ENCODE results near the gene FGD2.

Gene FGD2

GRCh38 chr6:36997811-36998722, 7.4 kb upstream of the FGD2 start:
- no peak for FAIRE-seq

GRCh38 chr6:36998723-36999038, 6.8 kb upstream of the FGD2 start:
- FAIRE-seq: no peak

DNA sequence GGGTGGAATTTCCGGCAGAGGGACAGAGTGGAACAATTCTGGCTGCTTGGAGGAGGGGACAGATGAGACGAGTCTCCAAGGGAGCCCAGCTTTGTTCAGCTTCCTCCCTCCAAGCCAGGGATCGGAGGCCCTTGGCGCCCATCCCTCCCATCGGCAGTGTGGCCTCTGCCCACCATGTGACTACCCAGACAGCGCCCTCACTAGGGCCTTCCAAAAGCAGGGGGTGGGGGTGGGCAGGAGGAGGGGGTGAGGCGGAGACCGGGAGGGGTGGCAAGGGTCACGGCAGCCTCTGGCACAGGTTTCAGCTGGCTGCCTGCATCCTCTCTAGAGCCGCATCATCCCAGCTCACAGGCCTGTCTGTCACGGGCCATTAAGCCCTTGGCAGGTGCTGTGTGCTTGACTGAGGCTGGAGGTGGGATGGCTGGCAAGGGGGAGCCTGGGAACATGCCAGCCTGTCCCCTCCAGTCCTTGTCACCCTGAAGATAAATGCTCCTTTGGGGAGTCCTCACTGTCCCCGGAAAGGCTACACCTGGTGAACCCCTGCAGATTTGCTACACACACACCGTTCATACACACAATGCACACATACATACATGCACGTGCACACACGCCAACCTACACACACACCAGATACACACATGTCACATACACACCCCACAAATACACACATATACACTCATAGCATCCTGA, 6.2 kb upstream of the FGD2 start:
- FAIRE-seq: no peak

- FAIRE-seq: no peak
Observed at GRCh38 chr6:36999751-37000125, 5.7 kb upstream of the FGD2 start.

- FAIRE-seq: no peak
Observed at GRCh38 chr6:37004044-37004980, 1.1 kb upstream of the FGD2 start.

GRCh38 chr6:37005827-37006567, 542 bp downstream of the FGD2 start:
- no peak for FAIRE-seq

- FAIRE-seq: no peak
Observed at GRCh38 chr6:37006793-37007339, 1.4 kb downstream of the FGD2 start.

GRCh38 chr6:37007340-37008043, 2.0 kb downstream of the FGD2 start:
- no peak for FAIRE-seq

- FAIRE-seq: no peak
Observed at GRCh38 chr6:37008484-37009465, 3.3 kb downstream of the FGD2 start.

GRCh38 chr6:37010402-37010892, 5.0 kb downstream of the FGD2 start:
- FAIRE-seq: no peak

- FAIRE-seq: no peak
Observed at GRCh38 chr6:37011656-37012378, 6.4 kb downstream of the FGD2 start.

- no peak for FAIRE-seq
Observed at GRCh38 chr6:37013516-37014491, 8.3 kb downstream of the FGD2 start.

DNA sequence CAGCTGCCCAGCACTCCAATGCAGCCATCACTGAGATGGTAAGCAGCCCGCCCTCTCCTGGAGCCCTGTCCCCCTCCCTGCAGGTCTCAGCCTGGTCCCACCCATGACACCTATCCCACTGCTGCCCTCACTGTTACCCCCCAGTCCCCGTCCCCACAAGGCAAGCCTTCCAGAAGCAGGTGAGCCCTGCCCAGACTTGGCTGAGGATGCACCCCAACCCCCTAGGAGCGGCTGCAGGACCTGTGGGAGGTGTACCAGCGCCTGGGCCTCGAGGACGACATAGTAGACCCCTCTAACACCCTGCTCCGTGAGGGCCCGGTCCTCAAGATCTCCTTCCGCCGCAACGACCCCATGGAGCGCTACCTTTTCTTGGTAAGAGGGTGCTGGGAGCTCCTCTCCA, 9.2 kb downstream of the FGD2 start:
- FAIRE-seq: no peak

DNA sequence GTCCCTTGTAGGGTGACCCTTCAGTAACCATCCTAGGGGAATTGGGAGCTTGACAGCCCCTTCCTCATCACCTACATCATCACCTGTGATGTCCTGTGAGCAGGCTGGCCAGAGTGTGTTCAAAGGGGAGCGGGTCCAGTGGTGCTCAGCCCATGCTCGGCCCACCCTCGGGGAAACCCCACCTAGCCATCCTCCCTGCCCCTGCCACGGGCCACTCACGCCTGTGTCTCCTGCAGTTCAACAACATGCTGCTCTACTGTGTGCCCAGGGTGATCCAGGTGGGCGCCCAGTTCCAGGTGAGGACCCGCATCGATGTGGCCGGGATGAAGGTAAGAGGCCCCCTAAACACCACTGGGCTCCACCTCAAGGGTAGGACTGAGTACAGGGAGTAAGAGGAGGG, 10.1 kb downstream of the FGD2 start:
- FAIRE-seq: no peak

- no peak for FAIRE-seq
Observed at GRCh38 chr6:37016995-37017394, 11.5 kb downstream of the FGD2 start.

- FAIRE-seq: no peak
Observed at GRCh38 chr6:37017606-37018197, 12.2 kb downstream of the FGD2 start.

- no peak for FAIRE-seq
Observed at GRCh38 chr6:37018198-37019064, 13.0 kb downstream of the FGD2 start.
